ENCODE results near the gene NEO1.
"Not testable (repeated sequence)": the region's sequence is repeated elsewhere in the genome, so short reads cannot be mapped to it uniquely, and the experiment has no call there.

The NEO1 gene

GRCh38 chr15:73196113-73196512 lies 143.8 kb downstream of the NEO1 start:
- no peak for DNase-seq (ENCODE audit: low read depth, low spot score)

GRCh38 chr15:73200339-73200738 lies 148.1 kb downstream of the NEO1 start:
- no peak for DNase-seq (ENCODE audit: low read depth, low spot score)

GRCh38 chr15:73210630-73211029 lies 158.4 kb downstream of the NEO1 start:
- DNase-seq (ENCODE audit: low read depth, low spot score) = no peak

GRCh38 chr15:73212424-73212823 lies 160.2 kb downstream of the NEO1 start:
- no peak for DNase-seq (ENCODE audit: low read depth, low spot score)

GRCh38 chr15:73221450-73221849 lies 169.2 kb downstream of the NEO1 start:
- DNase-seq (ENCODE audit: low read depth, low spot score) = not testable (repeated sequence)

GRCh38 chr15:73225358-73226015 lies 173.2 kb downstream of the NEO1 start:
- no peak for DNase-seq (ENCODE audit: low read depth, low spot score)

GRCh38 chr15:73226093-73226814 lies 174.0 kb downstream of the NEO1 start:
- no peak for DNase-seq (ENCODE audit: low read depth, low spot score)

- no peak for DNase-seq (ENCODE audit: low read depth, low spot score)
Observed at GRCh38 chr15:73227433-73228056, 175.3 kb downstream of the NEO1 start.

- DNase-seq (ENCODE audit: low read depth, low spot score) = no peak
Observed at GRCh38 chr15:73228128-73228646, 175.9 kb downstream of the NEO1 start.

- DNase-seq (ENCODE audit: low read depth, low spot score) = no peak
Observed at GRCh38 chr15:73231661-73232419, 179.6 kb downstream of the NEO1 start.

- no peak for DNase-seq (ENCODE audit: low read depth, low spot score)
Observed at GRCh38 chr15:73232776-73233175, 180.5 kb downstream of the NEO1 start.

GRCh38 chr15:73233623-73234022 lies 181.4 kb downstream of the NEO1 start:
- DNase-seq (ENCODE audit: low read depth, low spot score) = no peak

GRCh38 chr15:73237910-73238309 lies 185.6 kb downstream of the NEO1 start:
- no peak for DNase-seq (ENCODE audit: low read depth, low spot score)

- DNase-seq (ENCODE audit: low read depth, low spot score) = no peak
Observed at GRCh38 chr15:73239564-73240215, 187.4 kb downstream of the NEO1 start.

- DNase-seq (ENCODE audit: low read depth, low spot score) = peak; percentile 53
Observed at GRCh38 chr15:73240866-73241499, 188.7 kb downstream of the NEO1 start.

GRCh38 chr15:73244333-73244732 lies 192.1 kb downstream of the NEO1 start:
- no peak for DNase-seq (ENCODE audit: low read depth, low spot score)

- DNase-seq (ENCODE audit: low read depth, low spot score) = no peak
Observed at GRCh38 chr15:73246439-73246838, 194.2 kb downstream of the NEO1 start.

GRCh38 chr15:73246898-73247297 lies 194.6 kb downstream of the NEO1 start:
- no peak for DNase-seq (ENCODE audit: low read depth, low spot score)

GRCh38 chr15:73247331-73247730 lies 195.1 kb downstream of the NEO1 start:
- no peak for DNase-seq (ENCODE audit: low read depth, low spot score)

GRCh38 chr15:73249499-73249898 lies 197.2 kb downstream of the NEO1 start:
- DNase-seq (ENCODE audit: low read depth, low spot score) = no peak

- DNase-seq (ENCODE audit: low read depth, low spot score) = no peak
Observed at GRCh38 chr15:73254598-73254997, 202.3 kb downstream of the NEO1 start.

Measured in activated CD4-positive, CD25-positive, alpha-beta regulatory T cell treated with anti-CD3 and anti-CD28 coated beads, Interleukin-2, amount 50 U/mL, for 16 hours (primary cell).